Gastrocnemius medialis (tissue), 4 donors: ENCODE data around the gene PARN.

Source experiments
- CTCF ChIP-seq, 5 experiments: fragments of 450-650 bp in 3 of 5; fragments of 200-600 bp in 2 of 5; sonication (generic) in 2 of 5; IDR thresholded peaks in 4 of 5; conservative IDR thresholded peaks in 1 of 5; 1 replicate in 4 of 5; 2 replicates in 1 of 5; pipeline ENCODE4 v1.5.1; 2016 to 2019; ENCODE audit warnings: antibody characterized with exemption in 5 of 5, mild to moderate bottlenecking in 3 of 5, moderate library complexity in 3 of 5
- POLR2A ChIP-seq, 2 donors: fragments of 450-650 bp; IDR thresholded peaks; one replicate each; pipeline ENCODE4 v1.6.1; 2017; ENCODE audit warnings: antibody characterized with exemption in 2 of 2, mild to moderate bottlenecking in 2 of 2, moderate library complexity in 2 of 2

- no peak for TF ChIP-seq CTCF (IDR thresholded peaks at IDR 0.05 in 4 of 5, conservative IDR thresholded peaks at IDR 0.05 in 1 of 5)
- TF ChIP-seq POLR2A (IDR thresholded peaks at IDR 0.05): no peak
Observed at GRCh38 chr16:14652726-14653125, 22.7 kb upstream of the PARN start.
